NCI-H2107 (cell line): ENCODE data around the gene NKIRAS1.
"Not testable (repeated sequence)": the region's sequence is repeated elsewhere in the genome, so short reads cannot be mapped to it uniquely, and the experiment has no call there.

Experiments used
- DNase-seq: peaks from one replicate; lab custom pipeline; 2025; lab: John Stamatoyannopoulos, UW

Gene NKIRAS1

DNA sequence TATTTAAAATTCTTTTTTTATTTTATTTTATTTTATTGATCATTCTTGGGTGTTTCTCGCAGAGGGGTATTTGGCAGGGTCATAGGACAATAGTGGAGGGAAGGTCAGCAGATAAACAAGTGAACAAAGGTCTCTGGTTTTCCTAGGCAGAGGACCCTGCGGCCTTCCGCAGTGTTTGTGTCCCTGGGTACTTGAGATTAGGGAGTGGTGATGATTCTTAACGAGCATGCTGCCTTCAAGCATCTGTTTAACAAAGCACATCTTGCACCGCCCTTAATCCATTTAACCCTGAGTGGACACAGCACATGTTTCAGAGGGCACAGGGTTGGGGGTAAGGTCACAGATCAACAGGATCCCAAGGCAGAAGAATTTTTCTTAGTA, 46.1 kb downstream of the NKIRAS1 start:
- DNase-seq: not testable (repeated sequence)

DNA sequence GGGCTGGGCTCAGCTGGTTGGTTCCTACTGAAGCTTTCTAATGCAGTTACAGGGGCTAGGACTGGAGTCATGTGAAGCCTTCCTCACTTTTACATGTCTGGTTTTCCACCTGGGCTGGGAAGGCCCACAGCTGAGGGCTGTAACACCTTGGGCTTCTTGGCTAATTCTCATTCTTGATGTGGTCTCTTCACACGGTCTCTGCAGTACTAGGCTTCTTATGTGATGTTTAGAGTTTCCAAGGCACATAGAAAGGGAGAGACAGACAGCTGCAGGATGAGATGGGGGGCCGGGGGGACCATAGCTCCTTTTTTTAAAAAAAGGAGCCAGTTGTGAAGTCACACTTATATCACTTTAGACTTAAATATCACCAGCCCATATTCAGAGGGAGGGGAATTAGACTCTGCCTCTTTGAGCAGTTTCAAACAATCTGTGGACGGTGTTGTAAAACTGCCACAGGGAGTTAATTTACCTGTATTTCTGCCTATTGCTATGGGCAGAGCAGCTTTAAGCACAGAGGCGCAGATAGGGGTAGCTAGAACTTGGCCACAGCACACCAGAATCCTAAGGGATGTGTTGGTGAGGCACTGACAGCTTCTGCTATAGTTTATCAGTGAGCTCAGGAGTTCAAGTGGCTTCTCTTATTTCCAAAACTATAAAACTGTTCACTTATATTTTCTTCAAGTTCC, 46.7 kb downstream of the NKIRAS1 start:
- DNase-seq: no peak

DNA sequence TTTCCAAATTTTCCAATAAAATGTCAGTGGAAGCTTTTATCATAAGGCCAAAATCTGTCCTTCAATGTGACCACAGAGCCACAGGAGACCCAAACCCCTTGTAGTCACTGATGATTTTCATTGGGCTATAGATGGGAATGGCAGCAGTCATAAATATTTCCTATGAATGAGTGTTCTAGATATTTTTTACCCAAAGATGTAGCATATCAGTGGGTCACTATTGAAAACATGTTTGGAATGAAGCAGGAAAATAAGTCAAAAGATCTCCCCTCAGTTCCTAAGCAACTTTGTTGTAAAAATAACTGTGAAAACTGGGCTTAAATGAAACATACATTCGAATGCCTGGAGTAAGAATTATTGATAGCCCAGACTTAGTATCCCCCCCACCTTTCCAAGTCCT, 49.0 kb downstream of the NKIRAS1 start:
- DNase-seq: no peak

DNA sequence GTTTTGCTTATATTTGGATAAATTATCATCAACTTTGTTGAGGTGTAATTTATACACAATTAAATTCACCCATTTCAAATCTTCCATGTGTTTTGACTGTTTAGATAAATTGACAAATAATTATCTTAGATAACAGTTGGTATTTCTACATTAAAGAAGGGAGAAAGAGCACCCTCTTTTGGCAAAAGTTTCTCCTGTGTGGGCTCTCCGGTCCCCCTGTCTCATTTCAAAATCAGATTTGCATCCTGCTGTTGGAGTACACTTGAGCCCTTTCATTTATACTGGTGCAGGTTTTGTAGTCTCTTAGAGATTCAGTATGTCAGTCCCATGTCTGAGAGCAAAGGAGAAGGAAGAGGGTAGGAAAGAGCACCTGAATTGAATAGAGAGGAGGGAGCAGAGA, 49.4 kb downstream of the NKIRAS1 start:
- no peak for DNase-seq

DNA sequence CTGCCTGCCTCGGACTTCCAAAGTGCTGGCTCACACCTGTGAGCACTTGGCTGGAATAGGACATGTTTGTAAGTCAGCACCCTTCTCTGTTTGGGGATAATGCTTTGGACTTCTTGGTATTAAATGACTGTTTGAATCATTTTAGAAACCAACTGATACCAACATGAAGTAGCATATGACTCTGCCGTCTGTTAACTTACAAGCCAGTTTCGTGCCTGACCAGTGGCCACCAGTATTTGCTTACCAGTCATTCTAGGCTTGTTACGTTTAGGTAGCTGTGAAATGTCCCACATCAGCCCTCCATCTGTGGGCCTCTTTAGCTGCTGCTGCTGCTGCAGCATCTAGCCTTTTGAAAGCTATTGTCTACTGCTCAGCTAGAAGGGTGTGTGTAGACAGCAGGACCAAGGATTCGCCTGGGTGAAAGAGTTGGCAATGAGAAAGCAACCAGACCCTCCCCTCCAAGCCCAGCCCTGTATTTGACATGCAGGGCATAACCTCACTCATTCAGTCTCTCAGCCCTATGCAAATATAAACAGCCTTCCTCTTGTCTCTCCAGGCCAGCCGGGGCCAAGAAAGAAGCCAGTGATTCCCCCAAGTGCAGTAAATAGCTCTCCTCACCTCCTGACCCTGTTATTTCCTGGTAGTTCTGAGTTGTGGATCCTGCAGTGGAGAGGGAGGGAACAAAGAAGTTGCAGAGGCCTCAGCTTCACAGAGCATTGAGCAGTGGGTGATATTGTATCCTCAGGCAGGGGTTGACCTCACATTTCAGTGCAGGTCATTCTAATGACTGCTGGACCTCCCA, 51.0 kb downstream of the NKIRAS1 start:
- DNase-seq: no peak

DNA sequence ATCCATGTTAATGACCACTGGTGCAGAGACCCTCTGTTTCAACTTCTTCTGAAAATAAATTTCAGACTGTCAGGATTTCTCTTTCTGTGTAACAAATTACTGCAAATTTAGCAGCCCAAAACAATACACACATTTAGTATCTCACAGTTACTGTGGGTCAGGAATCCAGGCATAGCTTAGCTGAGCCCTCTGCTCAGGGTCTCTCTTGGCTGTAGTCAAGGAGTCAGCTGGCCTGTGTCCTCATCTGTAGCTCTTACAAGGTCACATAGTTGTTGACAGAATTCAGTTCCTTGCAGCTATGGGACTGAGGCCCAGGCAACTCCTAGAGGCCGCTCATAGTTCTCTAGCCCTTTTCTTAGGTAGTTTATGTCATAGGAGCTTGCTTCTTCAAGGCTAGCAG, 51.9 kb downstream of the NKIRAS1 start:
- DNase-seq: no peak

DNA sequence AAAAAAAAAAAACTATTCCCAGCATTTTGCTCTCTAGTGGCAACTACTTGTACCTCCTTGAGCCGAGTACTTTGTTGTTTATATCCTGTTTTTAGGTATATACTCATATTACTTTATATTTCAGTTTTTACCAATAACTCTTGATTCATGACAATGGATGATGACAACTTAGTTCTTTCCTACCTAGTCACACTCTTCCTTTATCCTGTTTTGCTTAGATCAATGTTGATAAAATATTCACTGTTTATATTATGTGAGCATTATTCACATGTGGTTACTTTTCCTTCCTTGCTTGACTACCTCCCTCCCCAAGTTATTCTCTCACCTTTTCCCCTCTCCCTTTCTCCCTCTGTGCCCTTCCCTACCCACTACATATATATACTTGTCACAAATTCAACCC, 53.7 kb downstream of the NKIRAS1 start:
- no peak for DNase-seq

DNA sequence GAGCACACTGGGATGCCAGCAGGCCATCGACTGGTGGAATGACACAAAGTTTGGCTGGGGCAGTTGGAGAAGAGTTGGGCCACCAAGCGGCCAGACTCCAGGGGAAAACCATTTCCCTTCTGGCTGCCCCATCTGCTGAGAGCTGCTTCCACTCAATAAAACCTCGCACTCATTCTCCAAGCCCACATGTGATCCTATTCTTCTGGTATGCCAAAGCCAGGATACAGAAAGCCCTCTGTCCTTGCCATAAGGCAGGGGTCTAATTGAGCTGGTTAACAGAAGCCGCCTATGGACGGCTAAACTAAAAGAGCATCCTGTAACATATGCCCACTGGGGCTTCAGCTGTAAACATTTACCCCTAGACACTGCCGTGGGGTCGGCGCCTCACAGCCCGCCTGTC, 55.1 kb downstream of the NKIRAS1 start:
- DNase-seq: no peak

DNA sequence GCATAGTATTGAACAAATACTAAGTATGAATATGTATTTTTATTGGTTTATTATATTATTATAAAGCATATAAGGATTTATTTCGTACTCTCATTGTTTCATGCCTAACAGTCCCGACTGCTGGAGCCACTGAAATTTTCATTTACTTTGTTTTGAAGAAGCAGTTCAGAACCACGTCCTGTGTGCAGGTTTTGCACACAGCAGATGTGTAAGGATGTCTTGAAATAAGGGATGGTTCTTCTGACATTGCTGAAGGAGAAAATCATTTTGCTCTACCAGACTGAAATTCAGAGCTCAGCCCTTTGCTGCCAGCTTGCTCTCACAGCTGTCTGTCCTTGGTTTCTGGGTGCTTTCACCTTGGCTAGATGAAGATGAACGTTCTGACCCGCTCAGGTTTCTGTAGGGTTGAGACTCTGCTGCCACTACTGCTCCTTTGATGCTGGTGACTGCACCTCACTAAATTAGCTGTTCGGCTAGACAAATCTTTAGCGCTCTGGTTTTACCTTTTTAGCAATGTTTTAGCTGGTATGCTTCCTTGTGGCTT, 56.9 kb downstream of the NKIRAS1 start:
- no peak for DNase-seq

DNA sequence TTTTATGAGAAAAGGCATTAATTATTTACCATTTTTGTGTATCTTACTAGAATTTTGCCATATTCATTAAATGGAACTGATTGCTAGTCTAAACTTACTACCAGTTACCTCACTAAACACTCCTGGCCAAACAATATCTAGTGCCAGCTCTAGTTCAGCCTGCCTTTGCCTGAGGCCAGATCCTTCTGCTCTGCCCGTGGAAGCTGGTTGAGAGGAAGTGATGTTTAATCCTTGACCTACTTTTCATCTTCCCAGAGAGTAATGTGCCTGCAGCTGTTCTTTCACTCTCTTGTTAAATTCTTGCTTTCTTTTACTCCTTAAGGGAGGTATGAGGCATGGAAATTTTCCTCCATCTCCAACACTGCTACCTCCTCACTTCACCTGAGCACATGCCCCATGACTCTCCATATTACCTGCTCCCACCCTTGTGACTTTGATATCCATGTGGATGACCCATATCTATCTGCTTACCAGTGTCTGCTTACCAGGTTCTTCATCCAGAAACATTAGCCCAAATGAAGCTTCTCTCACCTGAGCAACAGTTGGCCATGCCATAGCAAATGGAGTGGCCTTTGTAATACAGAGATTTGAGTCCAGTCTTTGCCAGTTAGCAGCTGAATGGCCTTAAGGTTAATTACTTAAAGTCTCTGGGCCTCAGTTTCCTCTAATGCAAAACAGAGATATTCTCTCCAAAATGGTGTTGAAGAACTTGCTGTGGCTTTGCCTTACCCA, 57.6 kb downstream of the NKIRAS1 start:
- no peak for DNase-seq

DNA sequence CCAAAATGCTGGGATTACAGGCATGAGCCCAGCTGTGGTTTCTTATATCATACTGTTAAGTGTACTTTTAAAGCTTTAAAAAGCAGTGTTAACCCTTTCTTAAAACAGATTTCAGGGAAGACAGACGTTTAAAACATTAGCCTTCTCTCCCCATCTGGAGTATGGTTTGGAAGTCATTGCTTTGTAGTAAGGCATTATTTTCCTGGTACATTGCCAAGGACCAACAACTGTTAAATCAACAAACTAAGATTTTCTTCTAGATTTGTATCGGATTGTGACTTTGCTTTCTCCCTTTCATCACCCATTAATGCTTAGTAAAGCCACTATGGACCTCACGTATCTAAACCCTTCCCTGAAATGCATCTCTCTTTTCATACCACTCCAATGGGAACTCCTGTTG, 60.5 kb downstream of the NKIRAS1 start:
- no peak for DNase-seq

DNA sequence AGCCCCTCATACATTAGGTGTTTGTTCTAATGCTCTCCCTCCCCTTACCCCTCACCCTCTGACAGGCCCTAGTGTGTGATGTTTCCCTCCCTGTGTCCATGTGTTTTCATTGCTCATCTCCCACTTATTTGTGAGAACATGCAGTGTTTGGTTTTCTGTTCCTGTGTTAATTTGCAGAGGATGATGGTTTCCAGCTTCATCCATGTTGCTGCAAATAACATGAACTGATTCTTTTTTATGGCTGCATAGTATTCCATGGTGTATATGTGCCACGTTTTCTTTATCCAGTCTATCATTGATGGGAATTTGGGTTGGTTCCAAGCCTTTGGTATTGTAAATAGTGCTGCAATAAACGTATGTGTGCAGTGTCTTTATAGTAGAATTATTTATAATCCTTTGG, 67.3 kb downstream of the NKIRAS1 start:
- not testable (repeated sequence) for DNase-seq

DNA sequence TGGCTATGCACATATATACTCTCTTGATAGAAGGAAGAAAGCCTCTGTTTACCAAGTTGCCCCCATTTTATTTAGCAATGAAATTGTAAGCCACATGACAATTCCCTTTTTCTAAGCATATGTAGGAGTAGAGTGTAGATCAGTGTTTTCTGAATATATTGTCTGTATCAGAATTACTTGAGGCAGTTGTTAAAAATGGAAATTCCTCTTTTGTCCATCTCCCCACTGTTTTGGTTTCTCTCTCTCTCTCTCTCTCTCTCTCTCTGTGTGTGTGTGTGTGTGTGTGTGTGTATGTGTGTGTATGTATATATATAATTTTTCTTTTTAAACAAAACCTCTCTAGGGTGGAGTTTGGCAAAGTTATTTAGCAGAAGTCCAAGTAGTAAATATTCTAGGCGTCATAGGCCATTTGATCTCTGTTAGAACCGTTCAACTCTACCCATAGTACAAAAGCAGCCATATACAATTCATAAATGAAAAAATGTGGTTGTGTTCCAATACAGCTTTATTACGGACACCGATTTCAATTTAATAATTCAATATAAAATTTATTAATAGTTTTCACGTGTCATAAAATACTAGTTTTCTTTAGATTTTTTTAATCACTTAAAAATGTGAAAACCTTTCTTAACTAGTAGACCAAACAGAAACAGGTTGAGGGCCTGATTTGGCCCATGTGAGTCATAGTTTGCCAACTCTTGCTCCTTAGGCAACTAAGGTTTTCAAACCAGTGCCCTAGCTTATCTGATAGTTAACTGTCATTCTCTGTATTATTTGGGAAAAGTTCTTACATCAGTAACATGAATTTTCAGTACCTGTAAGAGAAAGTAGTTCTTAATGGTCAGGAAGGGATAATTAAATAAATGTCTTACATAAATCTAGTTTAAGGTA, 71.2 kb downstream of the NKIRAS1 start:
- DNase-seq: no peak

DNA sequence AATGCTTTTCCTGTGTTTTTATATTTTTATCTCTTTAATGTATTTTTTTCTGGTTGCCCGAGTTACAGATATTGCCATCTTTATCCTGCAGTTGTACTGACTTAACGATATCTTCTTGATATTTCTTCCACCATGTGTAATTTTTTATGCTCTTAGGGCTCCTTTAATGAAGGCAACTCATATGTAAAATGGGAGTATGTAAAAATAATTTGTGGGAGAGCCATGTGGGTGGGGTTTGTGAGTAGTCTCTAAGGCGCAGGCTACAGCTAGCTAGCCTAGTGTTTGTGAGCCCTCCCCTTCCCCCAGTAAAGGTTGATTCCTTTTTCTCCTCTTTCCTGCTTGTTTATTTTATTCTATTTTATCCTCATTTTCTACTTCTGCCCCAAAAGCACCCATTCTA, 72.9 kb downstream of the NKIRAS1 start:
- DNase-seq: no peak
